Left ventricle myocardium inferior (tissue), 1 donor: ENCODE results near the gene SP9. TPM values are rescaled to one million over a fixed set of nuclear protein-coding genes. Genes with fewer than 3 reads are reported as not detected.
A peak's percentile ranks its signal among the peaks of the same experiment; 100 is the strongest.

ENCODE experiments used
- DNase-seq: peaks from one replicate; pipeline ENCODE4 v3.0.0-alpha.2; 2020
- H3K27ac ChIP-seq: fragments of 200-600 bp; replicated peaks from 2 replicates; pipeline ENCODE4 v1.8.0; 2021
- H3K27me3 ChIP-seq: fragments of 200-600 bp; 2 replicates; pipeline ENCODE4 v1.8.0; 2021; ENCODE audit warnings: low read depth
- H3K36me3 ChIP-seq: fragments of 200-600 bp; 2 replicates; pipeline ENCODE4 v1.8.0; 2021
- H3K4me1 ChIP-seq: fragments of 200-600 bp; 2 replicates; pipeline ENCODE4 v1.8.0; 2021
- H3K4me3 ChIP-seq: fragments of 200-600 bp; 2 replicates; pipeline ENCODE4 v1.8.0; 2021; ENCODE audit warnings: mild to moderate bottlenecking, moderate library complexity
- H3K9me3 ChIP-seq: fragments of 200-600 bp; replicated peaks from 2 replicates; pipeline ENCODE4 v1.8.0; 2021
- CTCF ChIP-seq: fragments of 200-600 bp; IDR thresholded peaks from 2 replicates; pipeline ENCODE4 v1.8.0; 2021; ENCODE audit warnings: antibody characterized with exemption, mild to moderate bottlenecking, borderline replicate concordance
- intact Hi-C: fragments of 100-400 bp; cut with micrococcal nuclease; formaldehyde crosslinking; loops from one replicate; pipeline ENCODE4 v1.11.0; 2022
- total RNA-seq: library from RNA; stranded (reverse); fragmentation: NEBNext Ultra II Directional; extraction: Animal tissue kit (Norgen Biotek cat#: 25700); gene quantifications from one replicate; pipeline ENCODE4 v1.2.1, GENCODE V29; 2021
- donor health status: DM: no; HTN: yes; CAD: no; lungs with severe emphysema.

The SP9 gene
- total RNA-seq, 1 donor from 2014 or later: not detected

DNA sequence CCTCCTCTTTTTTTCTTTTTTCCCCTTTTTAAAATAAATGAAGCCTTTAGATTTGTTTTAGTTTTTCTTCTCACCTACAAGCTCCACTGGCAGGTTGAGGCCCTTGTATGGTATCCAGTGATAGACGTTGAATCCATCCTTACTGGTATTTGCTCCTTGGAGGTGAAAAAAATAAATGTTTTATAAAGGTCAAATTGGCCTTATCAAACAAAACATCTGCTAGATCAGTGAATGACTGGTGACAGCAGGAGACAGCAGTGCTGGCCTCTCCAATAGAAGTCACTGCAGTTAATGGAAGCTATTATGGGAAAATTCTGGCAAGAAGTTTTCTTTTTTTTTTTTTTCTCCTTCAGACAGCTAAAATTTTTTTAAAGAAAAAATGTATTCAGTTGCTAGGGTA is 12.6 kb upstream of the SP9 start:
- no peak for TF ChIP-seq CTCF
- Histone ChIP-seq H3K4me3 (no peak overlapping the region), H3K36me3 (no peaks in the 10 kb centered on the region), H3K9me3 (no peaks in the 10 kb centered on the region), H3K4me1 (peaks cover 15% of the 10 kb centered on the region), H3K27me3 (peaks cover 98% of the 10 kb centered on the region), H3K27ac (no peak overlapping the region)
- intact Hi-C loops: no loop called here
- DNase-seq: no peak

- Histone ChIP-seq H3K4me1 (peaks cover 21% of the 10 kb centered on the region), H3K4me3 (no peak overlapping the region), H3K9me3 (no peaks in the 10 kb centered on the region), H3K36me3 (no peaks in the 10 kb centered on the region), H3K27me3 (peaks cover 98% of the 10 kb centered on the region), H3K27ac (no peak overlapping the region)
- no peak for DNase-seq
- no peak for TF ChIP-seq CTCF
- intact Hi-C loops: no loop called here
Measured at GRCh38 chr2:174322746-174323145, 12.0 kb upstream of the SP9 start.

DNA sequence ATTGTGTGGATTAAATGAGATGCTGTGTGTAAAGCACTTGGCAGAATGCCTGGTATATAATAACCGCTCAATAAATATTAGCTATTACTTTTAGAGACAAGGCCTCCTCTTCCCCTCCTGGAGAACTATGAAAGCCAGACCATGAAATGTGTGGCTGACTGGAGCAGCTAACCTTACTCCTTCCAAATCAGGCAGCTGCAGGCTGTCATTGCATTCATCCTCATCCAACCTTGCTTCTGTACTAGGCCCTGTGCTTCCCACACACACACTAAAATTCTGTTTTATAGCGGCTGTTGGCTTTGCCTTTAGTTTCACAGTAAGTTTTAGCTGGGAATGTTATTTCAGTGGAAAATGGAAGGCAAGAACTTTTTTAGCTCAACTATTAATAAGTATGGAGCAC is 10.2 kb upstream of the SP9 start:
- H3K4me1 ChIP-seq: peaks cover 33% of the 10 kb centered on the region
- intact Hi-C loops: no loop called here
- H3K4me3 ChIP-seq: no peak overlapping the region
- H3K36me3 ChIP-seq: no peaks in the 10 kb centered on the region
- no peak overlapping the region for H3K27ac ChIP-seq
- no peak for TF ChIP-seq CTCF
- no peak for DNase-seq
- H3K9me3 ChIP-seq: no peaks in the 10 kb centered on the region
- peaks cover 98% of the 10 kb centered on the region for H3K27me3 ChIP-seq

- Histone ChIP-seq H3K4me3 (peak overlapping the region; percentile 57), H3K27ac (no peak overlapping the region), H3K4me1 (peaks cover 33% of the 10 kb centered on the region), H3K27me3 (peaks cover 99% of the 10 kb centered on the region), H3K36me3 (no peaks in the 10 kb centered on the region), H3K9me3 (no peaks in the 10 kb centered on the region)
- DNase-seq: no peak
- intact Hi-C loops: no loop called here
- no peak for TF ChIP-seq CTCF
Measured at GRCh38 chr2:174325373-174326160, 9.2 kb upstream of the SP9 start.

DNA sequence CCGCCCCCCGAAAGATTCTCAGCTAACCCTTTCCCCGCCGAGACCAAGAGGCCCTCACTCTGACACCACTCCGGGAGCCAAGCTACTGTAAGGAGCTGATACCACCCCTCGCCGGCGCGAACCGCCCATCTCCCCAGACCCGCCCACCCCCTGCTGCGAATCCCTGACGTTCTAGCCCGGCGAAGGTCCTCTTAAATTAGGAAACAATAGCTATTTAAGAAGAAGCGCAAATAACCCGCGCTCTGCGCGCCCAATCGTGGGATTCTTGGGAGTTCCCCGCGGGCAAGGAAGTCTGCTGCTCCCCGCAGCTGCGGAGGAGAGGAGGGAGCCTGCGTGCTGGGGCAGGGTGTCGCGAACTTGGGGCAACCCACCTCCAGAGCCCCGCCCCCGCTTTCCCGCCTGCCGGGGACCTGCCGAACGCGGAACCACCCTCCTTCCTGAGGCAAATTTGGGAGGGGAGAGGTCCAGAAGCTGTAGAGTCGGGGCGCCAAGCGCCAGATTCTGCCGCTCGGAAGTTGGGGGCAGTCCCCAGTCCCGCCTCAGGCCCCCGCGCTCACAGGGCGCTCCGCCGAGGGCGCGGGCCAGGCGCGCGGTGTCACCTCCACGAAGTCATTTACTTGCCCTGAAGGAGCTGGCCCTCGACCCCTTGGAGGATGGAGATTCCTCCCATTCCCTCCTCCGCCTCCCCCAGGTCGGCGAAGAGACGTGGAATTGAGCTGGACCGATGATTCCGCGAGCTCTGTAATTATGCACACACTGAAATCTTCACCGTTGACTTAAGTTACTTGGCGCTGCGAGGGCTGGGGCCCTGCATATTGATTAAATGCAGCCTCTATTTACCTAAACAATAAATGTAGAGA is 8.4 kb upstream of the SP9 start:
- Histone ChIP-seq H3K4me3 (peak overlapping the region; percentile 57), H3K27ac (no peak overlapping the region), H3K4me1 (peaks cover 33% of the 10 kb centered on the region), H3K27me3 (peaks cover 100% of the 10 kb centered on the region), H3K36me3 (no peaks in the 10 kb centered on the region), H3K9me3 (no peaks in the 10 kb centered on the region)
- no peak for TF ChIP-seq CTCF
- intact Hi-C loops: no loop called here
- no peak for DNase-seq
